Iris pigment epithelial cell (primary cell): ENCODE data around the gene RIOX2.

Source experiments
- DNase-seq: peaks from one replicate; pipeline ENCODE4 v3.0.0-alpha.2; 2011; ENCODE audit warnings: low read depth

Gene RIOX2

DNA sequence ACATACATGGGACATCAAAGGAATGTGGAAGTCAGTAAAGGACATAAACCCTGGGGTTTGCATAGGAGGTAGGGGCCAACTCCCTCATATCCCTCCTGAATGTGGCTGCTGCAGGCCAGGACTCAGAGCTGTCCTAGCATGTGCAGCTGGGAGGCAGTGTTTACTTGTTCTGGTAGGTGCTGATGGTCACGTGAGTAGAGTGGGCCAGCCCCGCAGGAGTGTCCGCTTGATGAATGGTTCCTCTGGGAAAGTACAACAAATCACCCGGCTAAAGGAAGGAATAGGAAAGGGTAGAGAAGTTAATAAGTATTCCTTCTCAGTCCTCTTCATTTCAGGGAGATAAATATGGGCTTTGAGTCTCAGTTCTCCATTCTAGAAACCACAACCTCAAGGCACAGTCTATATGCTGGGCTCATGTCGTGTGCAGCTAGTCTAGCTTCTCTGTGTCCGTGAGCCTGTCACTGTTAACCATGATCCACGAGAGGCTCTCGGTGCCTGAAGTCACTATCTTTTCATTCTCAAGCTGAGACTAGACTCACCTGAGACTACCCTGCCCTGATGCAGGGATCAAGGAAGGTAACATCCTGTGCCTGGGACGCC is 17.9 kb downstream of the RIOX2 start:
- DNase-seq: no peak

DNA sequence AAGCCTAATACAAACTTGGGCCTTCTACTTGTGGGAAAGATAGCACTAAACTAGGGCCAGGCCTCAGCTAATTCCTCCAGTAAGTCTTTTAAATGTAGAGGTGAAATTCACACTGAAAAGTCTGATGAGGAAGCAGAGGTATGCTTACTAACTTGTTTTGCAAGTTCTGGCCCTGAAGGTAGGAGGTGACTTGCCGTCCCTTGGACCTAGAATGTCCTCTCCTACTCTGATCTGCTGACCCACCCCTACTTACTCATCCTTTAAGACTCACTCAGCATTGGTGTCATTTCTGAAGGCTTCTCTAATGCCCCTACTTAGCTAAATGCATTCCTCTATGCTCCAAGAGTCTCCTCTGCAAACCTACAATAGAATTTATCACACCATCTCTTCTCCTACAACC is 19.4 kb downstream of the RIOX2 start:
- DNase-seq: no peak

GRCh38 chr3:97952280-97952679 is 20.0 kb downstream of the RIOX2 start:
- DNase-seq: peak; percentile 86

DNA sequence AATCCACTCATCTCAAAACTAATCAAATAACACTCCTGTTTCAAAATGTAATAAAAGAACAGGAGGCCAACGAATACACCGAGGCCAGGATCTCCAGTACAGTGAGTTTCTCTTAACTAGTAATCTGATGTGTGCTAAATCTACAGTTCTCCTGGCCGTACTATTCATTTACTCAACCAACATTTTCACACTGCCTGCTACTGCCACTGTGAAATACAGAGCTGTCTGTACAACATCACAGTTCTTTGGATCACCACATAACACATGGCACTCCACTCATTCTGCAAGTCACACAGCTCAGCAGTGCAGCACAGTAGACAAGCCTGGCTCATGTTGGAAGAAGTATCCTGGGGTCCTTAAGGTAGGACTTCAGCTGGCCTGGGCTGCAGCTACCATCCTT is 21.9 kb downstream of the RIOX2 start:
- DNase-seq: no peak

- DNase-seq: no peak
Observed at GRCh38 chr3:97949743-97950142, 22.5 kb downstream of the RIOX2 start.

DNA sequence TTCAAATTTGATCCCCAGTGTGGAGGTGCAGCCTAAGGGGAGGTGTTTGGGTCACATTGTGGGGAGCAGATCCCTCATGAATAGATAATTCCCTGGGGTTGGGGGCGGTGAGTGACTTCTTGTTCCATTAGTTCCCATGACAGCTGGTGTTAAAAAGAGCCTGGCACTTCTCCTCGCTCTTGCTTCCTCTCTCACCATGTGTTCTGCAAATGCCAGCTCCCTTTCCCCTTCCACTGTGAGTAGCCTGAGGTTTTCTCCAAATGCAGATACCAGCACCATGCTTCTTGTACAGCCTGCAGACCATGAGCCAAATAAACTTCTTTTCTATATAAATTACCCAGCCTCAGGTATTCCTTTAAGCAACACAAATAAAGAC is 23.1 kb downstream of the RIOX2 start:
- no peak for DNase-seq

GRCh38 chr3:97948351-97949109 is 23.7 kb downstream of the RIOX2 start:
- no peak for DNase-seq

DNA sequence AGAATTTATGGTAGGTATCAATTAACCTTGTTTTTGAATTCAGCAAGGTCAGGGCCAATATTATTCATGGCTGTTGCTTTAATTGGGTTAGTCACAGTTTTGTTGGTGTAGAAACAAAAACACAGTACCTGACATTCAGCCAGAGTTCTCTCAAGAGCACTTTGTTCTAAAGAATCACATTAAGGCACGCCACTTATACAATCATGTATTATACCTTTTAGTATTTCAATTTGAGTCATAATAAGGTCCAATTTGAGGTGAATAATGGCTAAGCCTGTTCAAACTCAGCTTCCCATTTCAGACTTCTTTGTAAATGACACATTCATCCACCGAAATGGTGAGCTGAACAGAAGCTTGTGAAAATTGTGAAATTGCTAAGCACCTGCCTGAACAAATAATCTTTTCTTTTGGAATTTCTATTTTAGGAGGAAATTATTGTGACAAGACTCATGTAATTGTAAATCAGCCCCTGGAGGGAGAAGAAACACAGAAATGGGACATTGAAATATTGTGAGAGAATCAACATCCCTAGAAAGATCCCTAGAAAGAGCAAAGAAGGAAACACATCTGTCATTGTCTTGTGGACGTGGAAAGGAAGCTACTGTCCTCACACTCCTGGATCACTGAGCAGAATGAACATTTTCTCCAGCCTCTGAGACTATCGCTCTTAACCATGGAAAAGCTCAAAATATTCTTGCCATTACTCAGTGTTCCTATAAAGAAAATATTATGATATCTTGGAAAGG is 29.3 kb downstream of the RIOX2 start:
- DNase-seq: no peak

- DNase-seq: no peak
Observed at GRCh38 chr3:97940034-97940433, 32.2 kb downstream of the RIOX2 start.

DNA sequence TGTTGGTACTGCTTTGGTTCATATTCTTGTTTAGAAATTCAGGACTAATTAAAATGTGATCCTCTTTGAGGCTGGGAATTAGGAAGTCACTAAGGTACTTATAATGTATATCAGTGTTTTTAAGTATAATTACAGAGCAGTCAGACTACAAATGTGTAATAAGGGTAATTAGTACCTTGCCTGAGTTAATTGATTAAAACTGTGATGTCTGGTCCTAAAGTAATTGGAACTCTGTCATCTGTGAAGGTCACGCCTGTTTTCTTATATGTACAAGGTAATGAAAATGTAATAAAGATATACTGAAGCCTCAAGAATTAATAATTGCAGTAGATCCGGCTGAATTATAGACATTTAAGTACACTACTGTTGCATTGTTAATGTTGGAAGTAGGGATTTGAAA is 32.8 kb downstream of the RIOX2 start:
- no peak for DNase-seq

GRCh38 chr3:97938444-97938843 is 33.8 kb downstream of the RIOX2 start:
- DNase-seq: no peak

DNA sequence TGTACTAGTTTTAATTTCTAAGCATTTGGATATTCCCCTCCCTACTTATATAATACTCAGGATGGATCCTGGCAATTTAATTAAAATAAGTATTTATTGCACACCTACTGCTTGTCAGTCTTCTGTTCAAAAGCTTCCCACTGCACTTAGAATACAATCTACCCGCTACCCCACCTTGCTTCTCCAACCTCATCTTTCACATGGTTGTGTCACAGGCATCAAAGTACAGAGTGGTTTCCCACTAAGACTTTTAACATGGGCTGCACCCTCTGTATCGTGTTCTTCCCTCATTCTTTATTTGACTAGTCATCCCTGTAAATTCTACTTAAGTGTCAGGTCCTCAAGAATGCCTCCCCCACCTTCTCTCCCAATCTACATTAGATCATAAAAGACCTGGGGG is 35.0 kb downstream of the RIOX2 start:
- no peak for DNase-seq

- no peak for DNase-seq
Observed at GRCh38 chr3:97935842-97936241, 36.4 kb downstream of the RIOX2 start.

GRCh38 chr3:97934980-97935695 is 37.1 kb downstream of the RIOX2 start:
- no peak for DNase-seq

- DNase-seq: no peak
Observed at GRCh38 chr3:97932387-97932801, 39.8 kb downstream of the RIOX2 start.

- DNase-seq: no peak
Observed at GRCh38 chr3:97931218-97931617, 41.0 kb downstream of the RIOX2 start.

- DNase-seq: no peak
Observed at GRCh38 chr3:97930018-97930417, 42.2 kb downstream of the RIOX2 start.

DNA sequence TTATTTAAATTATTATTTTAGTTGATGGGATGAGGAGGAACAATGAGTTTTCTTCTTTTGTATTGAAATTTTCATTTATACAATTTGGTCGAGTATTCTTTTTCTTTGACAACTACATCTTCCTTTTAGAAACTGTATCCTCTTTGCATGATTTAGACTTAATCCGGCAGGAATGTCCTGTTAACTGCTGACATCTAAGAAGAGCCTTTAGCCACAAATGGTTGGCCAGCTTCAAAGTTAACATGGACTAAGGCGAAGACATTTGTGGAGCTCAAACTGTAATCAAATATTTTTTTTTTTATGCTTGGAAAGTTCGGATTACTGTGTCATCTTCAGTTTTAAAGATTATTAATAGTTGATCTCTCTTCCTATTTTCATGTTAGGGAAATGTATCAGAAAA is 43.2 kb downstream of the RIOX2 start:
- DNase-seq: no peak

- peak; percentile 65 for DNase-seq
Observed at GRCh38 chr3:97927704-97928103, 44.5 kb downstream of the RIOX2 start.

GRCh38 chr3:97917813-97918536 is 54.3 kb downstream of the RIOX2 start:
- peak; percentile 66 for DNase-seq

DNA sequence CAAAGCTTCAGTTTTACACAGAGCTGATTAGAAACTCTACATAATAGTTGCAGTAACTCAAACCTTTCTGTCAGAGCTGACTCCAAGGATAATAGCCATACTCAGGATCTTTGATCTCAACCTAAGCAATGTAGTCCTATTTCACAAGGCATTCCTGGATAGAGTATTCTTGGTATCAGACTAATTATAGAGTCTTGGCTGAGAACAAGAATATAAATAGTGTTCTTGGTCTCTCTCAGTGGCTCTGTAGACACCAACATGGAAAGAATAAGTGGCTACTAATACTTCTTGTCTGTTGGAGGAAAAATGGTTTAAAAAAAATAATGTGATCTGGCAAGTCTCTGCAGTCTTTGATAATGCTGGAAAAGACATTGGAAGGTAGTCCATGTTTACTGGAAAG is 55.7 kb downstream of the RIOX2 start:
- no peak for DNase-seq

GRCh38 chr3:97914388-97914787 is 57.8 kb downstream of the RIOX2 start:
- peak; percentile 49 for DNase-seq
